ENCODE data around the gene AJUBA.
"Not testable (repeated sequence)": the region's sequence is repeated elsewhere in the genome, so short reads cannot be mapped to it uniquely, and the experiment has no call there.

The AJUBA gene

DNA sequence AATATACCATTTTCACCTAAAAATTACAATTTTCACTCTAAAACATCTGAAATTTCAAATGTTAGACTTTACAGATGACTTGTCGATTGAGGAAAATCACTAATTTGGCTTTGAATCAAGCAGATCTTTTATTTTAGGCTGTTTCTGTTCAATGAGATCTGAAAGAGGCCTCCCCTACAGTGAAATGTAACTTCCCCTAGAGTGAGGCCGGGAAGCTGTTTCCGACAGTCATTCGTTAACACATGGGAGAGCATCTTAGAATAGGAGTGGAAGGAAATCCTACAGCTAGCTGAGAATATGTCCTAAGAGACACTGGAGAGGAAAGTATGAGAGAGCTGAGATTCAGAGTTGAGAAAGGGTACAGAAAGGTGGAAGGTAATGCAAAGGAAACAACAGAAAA lies 33.3 kb upstream of the AJUBA start:
- DNase-seq (ENCODE audit: low read depth) = no peak
- in situ Hi-C loops (cut with HindIII; ENCODE audit: low sequenced_read_pairs) = no loop called here
- no peak overlapping the region for H3K4me3 ChIP-seq (ENCODE audit: low read depth, low read length)
- TF ChIP-seq, protein P1, sequence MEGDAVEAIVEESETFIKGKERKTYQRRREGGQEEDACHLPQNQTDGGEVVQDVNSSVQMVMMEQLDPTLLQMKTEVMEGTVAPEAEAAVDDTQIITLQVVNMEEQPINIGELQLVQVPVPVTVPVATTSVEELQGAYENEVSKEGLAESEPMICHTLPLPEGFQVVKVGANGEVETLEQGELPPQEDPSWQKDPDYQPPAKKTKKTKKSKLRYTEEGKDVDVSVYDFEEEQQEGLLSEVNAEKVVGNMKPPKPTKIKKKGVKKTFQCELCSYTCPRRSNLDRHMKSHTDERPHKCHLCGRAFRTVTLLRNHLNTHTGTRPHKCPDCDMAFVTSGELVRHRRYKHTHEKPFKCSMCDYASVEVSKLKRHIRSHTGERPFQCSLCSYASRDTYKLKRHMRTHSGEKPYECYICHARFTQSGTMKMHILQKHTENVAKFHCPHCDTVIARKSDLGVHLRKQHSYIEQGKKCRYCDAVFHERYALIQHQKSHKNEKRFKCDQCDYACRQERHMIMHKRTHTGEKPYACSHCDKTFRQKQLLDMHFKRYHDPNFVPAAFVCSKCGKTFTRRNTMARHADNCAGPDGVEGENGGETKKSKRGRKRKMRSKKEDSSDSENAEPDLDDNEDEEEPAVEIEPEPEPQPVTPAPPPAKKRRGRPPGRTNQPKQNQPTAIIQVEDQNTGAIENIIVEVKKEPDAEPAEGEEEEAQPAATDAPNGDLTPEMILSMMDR (IDR thresholded peaks at IDR 0.05; ENCODE audit: low read depth, low read length, missing control alignments) = no peak

DNA sequence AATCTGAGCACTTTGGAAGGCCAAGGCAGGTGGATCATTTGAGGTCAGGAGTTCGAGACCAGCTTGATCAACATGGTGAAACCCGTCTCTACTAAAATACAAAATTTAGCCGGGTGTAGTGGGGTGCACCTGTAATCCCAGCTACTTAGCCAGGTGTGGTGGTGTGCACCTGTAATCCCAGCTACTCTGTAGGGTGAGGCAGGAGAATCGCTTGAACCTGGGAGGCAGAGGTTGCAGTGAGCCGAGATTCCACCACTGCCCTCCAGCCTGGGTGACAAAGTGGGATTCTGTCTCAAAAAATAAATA lies 31.4 kb upstream of the AJUBA start:
- H3K4me3 ChIP-seq (ENCODE audit: low read depth, low read length); in situ Hi-C loops (cut with HindIII; ENCODE audit: low sequenced_read_pairs); DNase-seq (ENCODE audit: low read depth): not testable (repeated sequence)

DNA sequence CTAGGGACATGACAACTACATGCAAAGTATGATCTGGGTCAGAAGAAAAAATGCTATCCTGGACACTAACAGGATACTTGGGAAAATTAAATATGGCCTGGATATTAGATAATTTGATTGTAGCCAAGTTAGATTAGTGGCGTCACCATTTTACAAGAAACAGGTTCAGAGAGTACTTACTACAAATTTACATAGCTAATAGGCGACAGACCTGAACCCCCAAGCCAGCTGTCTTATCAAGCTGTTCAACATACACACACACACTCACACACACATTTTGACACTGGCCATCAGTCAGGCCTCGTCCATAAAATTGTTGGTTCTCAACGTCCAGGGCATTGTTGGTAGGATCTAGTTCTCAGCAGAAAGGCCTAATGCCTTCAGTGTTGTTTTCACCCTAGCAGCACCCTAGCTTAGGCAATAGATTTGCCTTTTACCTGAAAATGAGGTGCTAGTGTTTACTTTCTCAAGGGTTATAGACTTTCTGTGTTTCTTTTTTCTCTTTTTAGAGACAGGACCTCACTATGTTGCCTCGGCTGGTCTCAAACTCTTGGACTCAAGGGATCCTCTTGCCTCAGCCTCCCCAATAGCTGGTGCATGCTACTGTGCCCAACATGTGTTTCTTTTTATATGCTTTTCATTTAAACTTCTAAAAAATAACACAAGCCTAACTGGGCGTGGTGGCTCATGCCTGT lies 30.9 kb upstream of the AJUBA start:
- no peak for DNase-seq (ENCODE audit: low read depth)
- no peak overlapping the region for H3K4me3 ChIP-seq (ENCODE audit: low read depth, low read length)
- TF ChIP-seq, protein P1 (IDR thresholded peaks at IDR 0.05; ENCODE audit: low read depth, low read length, missing control alignments) = no peak
- in situ Hi-C loops (cut with HindIII; ENCODE audit: low sequenced_read_pairs) = no loop called here

DNA sequence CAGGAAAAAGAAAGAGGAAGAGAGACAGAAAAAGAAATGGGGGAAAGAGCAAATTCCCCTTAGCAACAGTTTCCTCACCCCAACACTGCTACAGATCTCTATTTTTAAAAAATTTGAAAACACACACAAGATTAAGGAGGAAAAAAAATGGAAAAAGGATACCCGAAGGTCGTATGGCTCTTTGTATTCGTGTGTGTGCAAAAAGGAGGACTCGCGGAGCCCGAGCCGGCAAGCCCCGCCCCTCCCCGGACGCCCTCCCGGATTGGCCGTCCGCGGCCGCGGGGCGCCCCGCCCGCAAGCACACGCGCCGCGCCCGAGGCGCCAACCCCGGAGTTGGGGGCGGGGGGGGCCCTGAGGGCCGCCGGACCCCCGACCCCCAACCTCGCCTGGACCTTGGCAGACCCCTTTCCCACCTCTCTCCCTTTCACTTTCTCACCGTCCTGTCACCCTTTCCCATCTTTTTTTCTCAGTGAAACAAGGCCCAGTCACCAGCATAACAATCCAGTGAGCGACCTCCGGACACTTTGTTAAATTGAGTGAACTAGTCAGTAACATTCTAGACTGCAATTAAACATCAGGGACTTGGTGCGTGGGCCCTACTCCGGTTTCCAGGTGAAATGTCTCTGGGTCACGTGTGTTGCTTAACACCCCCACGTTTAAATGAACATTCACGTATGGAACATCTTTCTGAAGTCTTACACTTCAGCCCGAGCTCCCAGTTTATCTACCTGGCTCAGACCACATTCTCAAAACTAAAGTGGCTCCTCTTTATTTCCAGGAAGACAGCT lies 27.8 kb upstream of the AJUBA start, which contains the start of gene C14orf93:
Gene C14orf93, minus strand, starts transcription at position 205 of the 788 bp plus-strand sequence. CDS start 11,120 bp downstream, outside the sequence.
- TF ChIP-seq, protein P1 (IDR thresholded peaks at IDR 0.05; ENCODE audit: low read depth, low read length, missing control alignments) = no peak
- in situ Hi-C loops (cut with HindIII; ENCODE audit: low sequenced_read_pairs) = loop anchor here (10.0 kb wide), 1 partner anchor 85 kb away; the partner anchor contains the start of genes ACIN1 and C14orf119
- H3K4me3 ChIP-seq (ENCODE audit: low read depth, low read length) = peak within 1 kb of the TSS; percentile 40
- no peak for DNase-seq (ENCODE audit: low read depth)

DNA sequence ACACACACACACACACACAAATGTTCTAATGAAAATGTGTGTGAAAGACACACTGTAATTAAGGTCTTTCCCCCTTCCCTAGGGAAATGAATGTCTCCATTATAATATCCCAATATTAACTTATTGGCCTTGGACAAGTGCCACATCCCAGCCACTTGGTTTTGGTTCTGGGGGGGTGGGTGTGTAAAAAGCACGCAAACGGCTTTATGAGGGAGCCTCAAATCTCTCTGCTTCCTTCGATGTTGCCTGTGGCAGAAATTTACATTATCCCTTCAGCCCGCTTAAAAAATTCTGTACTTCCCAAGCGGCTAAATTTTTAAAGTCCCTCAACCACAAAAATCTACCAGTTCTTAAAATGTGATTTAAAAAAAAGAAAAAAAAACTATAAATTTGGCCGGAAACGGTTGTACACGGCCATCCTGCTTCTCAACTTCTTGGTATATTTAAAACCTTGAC lies 27.2 kb upstream of the AJUBA start:
- DNase-seq (ENCODE audit: low read depth) = no peak
- in situ Hi-C loops (cut with HindIII; ENCODE audit: low sequenced_read_pairs) = loop anchor here (10.0 kb wide), 1 partner anchor 85 kb away; the partner anchor contains the start of genes ACIN1 and C14orf119
- H3K4me3 ChIP-seq (ENCODE audit: low read depth, low read length) = peak overlapping the region; percentile 40
- TF ChIP-seq, protein P1 (IDR thresholded peaks at IDR 0.05; ENCODE audit: low read depth, low read length, missing control alignments) = no peak

DNA sequence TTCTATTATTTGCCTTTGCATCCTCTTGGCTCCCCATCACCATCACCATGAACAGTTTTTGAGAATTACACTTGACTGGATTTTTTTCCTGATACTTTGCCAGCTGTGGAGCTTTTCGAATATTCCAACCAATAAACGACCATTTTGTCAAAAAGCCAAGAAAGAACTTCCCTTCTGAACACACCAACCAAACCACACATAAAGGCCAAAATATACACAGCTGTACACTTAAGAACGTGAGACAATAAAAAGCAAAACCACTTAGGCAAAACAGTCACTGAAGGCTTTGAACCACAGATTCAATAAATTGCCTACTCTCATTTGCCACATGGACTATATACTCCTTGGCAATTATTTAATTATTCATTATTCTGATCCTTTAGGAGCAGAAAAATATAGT lies 26.5 kb upstream of the AJUBA start:
- TF ChIP-seq, protein P1 (IDR thresholded peaks at IDR 0.05; ENCODE audit: low read depth, low read length, missing control alignments) = no peak
- in situ Hi-C loops (cut with HindIII; ENCODE audit: low sequenced_read_pairs) = loop anchor here (10.0 kb wide), 1 partner anchor 86 kb away; the partner anchor contains the start of genes ACIN1 and C14orf119
- no peak for DNase-seq (ENCODE audit: low read depth)
- H3K4me3 ChIP-seq (ENCODE audit: low read depth, low read length) = no peak overlapping the region

Data from astrocyte of the cerebellum (primary cell).